Heart left ventricle (tissue), 16 donors: ENCODE results near the gene EPM2AIP1. TPM values are rescaled to one million over a fixed set of nuclear protein-coding genes. Genes with fewer than 3 reads are reported as not detected.

ENCODE experiments used
- ATAC-seq, 4 donors: fragments of 200-7000 bp; cut with Tn5 transposase; one replicate each; pipeline ENCODE4 v1.9.1; 2020 to 2022; ENCODE audit warnings: moderate library complexity in 4 of 4, mild to moderate bottlenecking in 3 of 4, moderate number of reproducible peaks in 1 of 4
- DNase-seq, 5 donors: peaks; one replicate each; pipeline ENCODE4 v3.0.0-alpha.2; 2020
- H3K27ac ChIP-seq, 12 donors: fragments of 200-600 bp; sonication (generic) in 4 of 12; one replicate each; pipeline versions ENCODE4 v1.5.0 to v1.8.0; 2016 to 2022; ENCODE audit warnings: mild to moderate bottlenecking in 2 of 12
- H3K27me3 ChIP-seq, 9 donors: fragments of 200-600 bp; sonication (generic) in 2 of 9; one replicate each; pipeline versions ENCODE4 v1.5.1 to v1.8.0; 2016 to 2022; ENCODE audit warnings: mild to moderate bottlenecking in 3 of 9
- H3K36me3 ChIP-seq, 9 donors: fragments of 200-600 bp; sonication (generic) in 2 of 9; one replicate each; pipeline versions ENCODE4 v1.5.0 to v1.8.0; 2018 to 2022; ENCODE audit warnings: mild to moderate bottlenecking in 2 of 9
- H3K4me1 ChIP-seq, 12 donors: fragments of 200-600 bp; sonication (generic) in 4 of 12; one replicate each; pipeline versions ENCODE4 v1.5.0 to v1.8.0; 2016 to 2022; ENCODE audit warnings: mild to moderate bottlenecking in 3 of 12
- H3K4me3 ChIP-seq, 12 donors: fragments of 200-600 bp; sonication (generic) in 4 of 12; one replicate each; pipeline versions ENCODE4 v1.5.0 to v1.8.0; 2017 to 2022; ENCODE audit warnings: mild to moderate bottlenecking in 9 of 12, moderate library complexity in 4 of 12
- H3K9me3 ChIP-seq, 12 donors: fragments of 200-600 bp; sonication (generic) in 4 of 12; one replicate each; pipeline versions ENCODE4 v1.5.0 to v1.8.0; 2016 to 2022; ENCODE audit warnings: mild to moderate bottlenecking in 1 of 12
- POLR2A ChIP-seq, 2 donors: fragments of 450-650 bp; IDR thresholded peaks; one replicate each; pipeline ENCODE4 v1.6.1; 2017; ENCODE audit warnings: antibody characterized with exemption in 2 of 2, mild to moderate bottlenecking in 2 of 2, moderate library complexity in 2 of 2
- WGBS, 4 donors: extraction: QIAGEN DNeasy Blood & Tissue Kit in 2 of 4; methylation state at CpG; one replicate each; pipeline versions ENCODE4 v1.1.5 to v1.1.7; 2013 to 2018; 5-methylcytosine and 5-hydroxymethylcytosine counted together
- intact Hi-C, 10 donors: fragments of 100-400 bp; cut with DNase I; formaldehyde crosslinking; loops; one replicate each; pipeline versions ENCODE4 v1.11.1 to v1.14.2; 2022
- polyA plus RNA-seq, 2 donors: library from polyadenylated mRNA; stranded (reverse); fragments of 200-250 nt; gene quantifications; one replicate each; pipeline ENCODE4 v1.2.3, GENCODE V29; 2013
- total RNA-seq, 9 donors: library from RNA; depleted of rRNA in 2 of 9; stranded (reverse); fragments of >200 nt in 2 of 9; fragmentation: NEBNext Ultra II Directional in 3 of 9; extraction: Animal tissue kit (Norgen Biotek cat#: 25700) in 3 of 9; gene quantifications; one replicate each; pipeline versions ENCODE4 v1.1.0 to v1.2.4, GENCODE V29; 2016 to 2023
- TF ChIP-seq, protein P1 (sequence below), 12 donors: fragments of 200-600 bp; sonication (generic) in 4 of 12; IDR thresholded peaks; one replicate each; pipeline versions ENCODE4 v1.5.0 to v1.8.0; 2018 to 2022; ENCODE audit warnings: antibody characterized with exemption in 12 of 12, mild to moderate bottlenecking in 5 of 12
- donor health status: ischemic (EF 13 %, LVEDD 7.1; RV severe dilation, severe dysfunction).
- donor health status: healthy with polysubstance abuse.
- donor health status: DM: no; HTN: yes; CAD: no.
- donor health status: DM: no; HTN: no; CAD: no.
- donor health status: ischemic (EF 25% LVEDD 6.9; RV normal size, moderate dysfunction).
- donor health status: ischemic (EF 25% LVEDD 5.7; RV mildly dilated, moderate dysfunction).
- donor health status: healthy.
- donor health status: DM: yes; HTN: yes; CAD: no.
- donor health status: ischemic (EF 35%, LVEDD 5.7; RV mildly dilated, moderate dysfunction).
- donor health status: nonischemic (EF 11% LVEDD 7.7; RV severe dilation, severe dysfunction).
- donor health status: DM: yes; HTN: yes; CAD: no.
- donor health status: PGD.
- donor health status: ischemic (EF 29% LVEDD 5.4; RV normal size, mild dysfunction).
- donor health status: nonischemic (EF 23%, LVEDD 6.1; RV moderate dilation, normal function).

EPM2AIP1 gene
- total and polyA plus RNA-seq, 11 donors: 7.4 to 43.7 (median 22.2) TPM

DNA sequence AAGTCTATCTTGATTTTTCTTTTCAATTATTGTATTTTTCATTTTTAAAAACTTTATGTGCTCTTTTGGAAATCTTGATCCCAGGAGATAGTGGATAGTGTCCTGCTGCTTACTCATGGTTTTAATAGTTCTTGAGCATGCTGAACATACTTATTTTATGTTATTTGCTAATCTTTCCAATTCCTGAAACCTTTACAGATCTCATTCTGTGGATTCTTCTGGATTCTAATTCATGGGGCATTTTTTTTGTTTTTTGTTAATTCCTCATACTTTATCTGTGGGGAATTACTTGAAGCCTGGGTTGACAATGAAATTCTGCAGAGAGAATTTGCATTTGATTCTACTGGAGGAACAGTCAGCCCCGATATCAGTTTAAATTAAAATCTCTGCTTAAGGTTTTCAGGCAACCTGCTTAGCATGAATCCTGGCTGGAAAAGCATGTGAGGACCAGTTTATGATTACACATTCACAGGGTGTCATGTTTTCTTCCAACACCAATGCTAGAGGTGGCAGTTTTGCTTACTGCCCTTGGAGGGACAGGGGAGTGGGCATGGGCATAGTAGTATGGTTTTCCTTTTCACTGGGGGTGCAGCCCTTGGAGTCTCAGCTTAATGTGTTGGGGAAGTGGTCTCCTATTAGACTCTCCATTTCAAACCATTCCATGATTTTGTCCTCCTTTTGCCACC is 46.4 kb upstream of the EPM2AIP1 start:
- WGBS, 4 donors: 96 to 97% (median 96%) methylated on average over 1 of the region's 1 CpG

DNA sequence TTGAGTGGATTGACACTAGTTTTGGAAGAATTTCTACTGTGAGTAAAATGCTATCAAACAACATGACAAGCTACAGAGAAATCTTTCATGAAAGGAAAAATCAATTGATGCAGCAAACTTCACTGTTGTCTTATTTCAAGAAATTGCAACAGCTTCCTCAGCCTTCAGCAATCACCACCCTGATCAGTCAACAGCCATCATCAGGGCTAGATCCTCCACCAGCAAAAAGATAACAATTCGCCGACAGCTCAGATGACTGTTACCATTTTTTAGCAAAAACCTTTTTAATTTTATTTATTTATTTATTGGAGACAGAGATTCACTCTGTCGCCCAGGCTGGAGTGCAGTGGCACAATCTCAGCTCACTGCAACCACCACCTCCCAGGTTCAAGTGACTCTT is 44.4 kb upstream of the EPM2AIP1 start:
- Histone ChIP-seq H3K27me3 (no peaks in the 10 kb centered on the region), H3K36me3 (peaks cover 0 to 93% (median 69%) of the 10 kb centered on the region in 9 donors), H3K4me1 (peaks cover 0 to 24% (median 3%) of the 10 kb centered on the region in 12 donors), H3K27ac (no peak overlapping the region), H3K4me3 (no peak overlapping the region), H3K9me3 (peaks cover 0 to 19% (median 4%) of the 10 kb centered on the region in 12 donors)
- ATAC-seq (no peak), DNase-seq (no peak)
- intact Hi-C loops: no loop called here
- TF ChIP-seq, protein P1, sequence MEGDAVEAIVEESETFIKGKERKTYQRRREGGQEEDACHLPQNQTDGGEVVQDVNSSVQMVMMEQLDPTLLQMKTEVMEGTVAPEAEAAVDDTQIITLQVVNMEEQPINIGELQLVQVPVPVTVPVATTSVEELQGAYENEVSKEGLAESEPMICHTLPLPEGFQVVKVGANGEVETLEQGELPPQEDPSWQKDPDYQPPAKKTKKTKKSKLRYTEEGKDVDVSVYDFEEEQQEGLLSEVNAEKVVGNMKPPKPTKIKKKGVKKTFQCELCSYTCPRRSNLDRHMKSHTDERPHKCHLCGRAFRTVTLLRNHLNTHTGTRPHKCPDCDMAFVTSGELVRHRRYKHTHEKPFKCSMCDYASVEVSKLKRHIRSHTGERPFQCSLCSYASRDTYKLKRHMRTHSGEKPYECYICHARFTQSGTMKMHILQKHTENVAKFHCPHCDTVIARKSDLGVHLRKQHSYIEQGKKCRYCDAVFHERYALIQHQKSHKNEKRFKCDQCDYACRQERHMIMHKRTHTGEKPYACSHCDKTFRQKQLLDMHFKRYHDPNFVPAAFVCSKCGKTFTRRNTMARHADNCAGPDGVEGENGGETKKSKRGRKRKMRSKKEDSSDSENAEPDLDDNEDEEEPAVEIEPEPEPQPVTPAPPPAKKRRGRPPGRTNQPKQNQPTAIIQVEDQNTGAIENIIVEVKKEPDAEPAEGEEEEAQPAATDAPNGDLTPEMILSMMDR (IDR thresholded peaks at IDR 0.05): no peak
- TF ChIP-seq POLR2A (IDR thresholded peaks at IDR 0.05): no peak
- WGBS, 4 donors: 96 to 98% (median 98%) methylated on average over 3 of the region's 3 CpGs

More for the DNA sequence above, 46.4 kb upstream of the EPM2AIP1 start:
- Histone ChIP-seq H3K36me3 (peaks cover 0 to 92% (median 58%) of the 10 kb centered on the region in 9 donors), H3K4me1 (peaks cover 0 to 21% (median 2%) of the 10 kb centered on the region in 12 donors), H3K9me3 (peaks cover 0 to 19% (median 4%) of the 10 kb centered on the region in 12 donors), H3K27me3 (no peaks in the 10 kb centered on the region), H3K4me3 (no peak overlapping the region), H3K27ac (no peak overlapping the region)
- no peak for ATAC-seq
- DNase-seq: no peak
- intact Hi-C loops: no loop called here
- TF ChIP-seq POLR2A (IDR thresholded peaks at IDR 0.05): no peak
- TF ChIP-seq, protein P1 (IDR thresholded peaks at IDR 0.05): no peak

DNA sequence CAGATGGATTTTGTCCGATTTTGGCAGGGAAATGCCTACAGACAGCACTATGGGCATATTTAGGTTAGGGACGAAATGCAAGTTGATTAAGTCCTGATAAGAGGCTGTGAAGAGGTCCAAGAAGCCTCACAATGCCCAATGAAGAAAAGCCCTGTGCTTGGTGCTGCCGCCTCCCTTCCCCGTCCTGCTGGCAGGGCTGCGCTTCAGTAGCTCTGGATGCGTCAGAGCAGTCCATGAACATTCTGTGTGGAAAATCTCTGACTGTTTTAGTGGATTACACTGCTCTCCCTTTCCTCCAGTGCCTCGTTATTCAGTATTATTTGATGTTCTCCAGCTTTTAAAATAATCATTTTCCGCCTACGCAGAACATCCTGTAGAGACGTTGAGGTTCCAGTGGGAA is 40.0 kb upstream of the EPM2AIP1 start:
- TF ChIP-seq POLR2A (IDR thresholded peaks at IDR 0.05): no peak
- TF ChIP-seq, protein P1 (IDR thresholded peaks at IDR 0.05): no peak
- Histone ChIP-seq H3K27me3 (no peaks in the 10 kb centered on the region), H3K27ac (peak overlapping the region in 11 of 12 donors; percentile 12 to 87 (median 71)), H3K36me3 (peaks cover 0 to 93% (median 58%) of the 10 kb centered on the region in 9 donors), H3K9me3 (peaks cover 0 to 19% (median 4%) of the 10 kb centered on the region in 12 donors), H3K4me1 (peaks cover 0 to 54% (median 38%) of the 10 kb centered on the region in 12 donors), H3K4me3 (peak overlapping the region in 2 of 12 donors; percentile 3 to 12)
- ATAC-seq: peak; percentile 41 to 67 (median 56)
- WGBS, 4 donors: 63 to 76% (median 72%) methylated on average over 10 of the region's 10 CpGs
- peak in 1 of 5 donors; percentile 62 for DNase-seq
- intact Hi-C loops: no loop called here

DNA sequence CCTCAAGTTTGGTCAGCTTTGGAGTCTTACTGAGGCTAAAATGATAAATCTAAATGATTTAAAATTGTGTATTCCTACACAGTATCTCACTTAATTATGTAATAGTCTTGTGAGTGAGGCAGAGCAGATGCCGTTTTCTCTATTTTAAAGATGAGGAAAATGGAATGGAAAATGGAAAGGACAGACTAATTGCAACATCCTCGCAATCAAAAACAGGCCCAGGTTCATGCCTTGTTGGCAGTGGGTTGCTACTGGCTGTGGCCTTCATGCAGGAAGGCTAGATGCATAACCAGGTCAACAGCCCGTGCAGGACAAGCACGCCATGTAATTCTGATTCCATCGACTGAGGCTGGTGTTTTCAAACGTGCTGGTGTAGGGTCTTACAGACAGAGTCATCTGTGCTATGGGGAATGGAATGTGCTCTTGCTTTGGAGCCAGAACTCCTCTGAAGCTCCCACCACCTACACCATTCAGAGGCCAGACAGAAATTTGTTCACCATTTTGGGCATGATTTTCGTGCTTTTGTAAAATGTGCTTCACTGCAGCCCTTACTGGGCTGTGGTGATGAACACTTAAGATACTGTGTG is 38.3 kb upstream of the EPM2AIP1 start:
- no peak for TF ChIP-seq POLR2A (IDR thresholded peaks at IDR 0.05)
- TF ChIP-seq, protein P1 (IDR thresholded peaks at IDR 0.05): no peak
- no peaks in the 10 kb centered on the region for H3K27me3 ChIP-seq
- no peak overlapping the region for H3K4me3 ChIP-seq
- peaks cover 0 to 10% (median under 1%) of the 10 kb centered on the region in 12 donors for H3K9me3 ChIP-seq
- DNase-seq (no peak), ATAC-seq (peak; percentile 17 to 51 (median 28))
- peaks cover 0 to 65% (median 40%) of the 10 kb centered on the region in 12 donors for H3K4me1 ChIP-seq
- 63 to 70% (median 65%) methylated on average over 7 of the region's 7 CpGs for WGBS, 4 donors
- intact Hi-C loops: no loop called here
- H3K27ac ChIP-seq: peak overlapping the region; percentile 27 to 87 (median 71)
- H3K36me3 ChIP-seq: peaks cover 0 to 92% (median 61%) of the 10 kb centered on the region in 9 donors
